GM19351 (cell line): ENCODE data around the gene AIFM3.
"Not testable (repeated sequence)": the region's sequence is repeated elsewhere in the genome, so short reads cannot be mapped to it uniquely, and the experiment has no call there.

Experiments used
- ATAC-seq: cut with Tn5 transposase; IDR thresholded peaks from one replicate; pipeline ENCODE4 v1.9.1; 2021; ENCODE audit warnings: mild to moderate bottlenecking, moderate library complexity; ENCODE audit not compliant: unreplicated experiment

AIFM3 gene

GRCh38 chr22:20957683-20958431 is 9.2 kb upstream of the AIFM3 start:
- no peak for ATAC-seq

DNA sequence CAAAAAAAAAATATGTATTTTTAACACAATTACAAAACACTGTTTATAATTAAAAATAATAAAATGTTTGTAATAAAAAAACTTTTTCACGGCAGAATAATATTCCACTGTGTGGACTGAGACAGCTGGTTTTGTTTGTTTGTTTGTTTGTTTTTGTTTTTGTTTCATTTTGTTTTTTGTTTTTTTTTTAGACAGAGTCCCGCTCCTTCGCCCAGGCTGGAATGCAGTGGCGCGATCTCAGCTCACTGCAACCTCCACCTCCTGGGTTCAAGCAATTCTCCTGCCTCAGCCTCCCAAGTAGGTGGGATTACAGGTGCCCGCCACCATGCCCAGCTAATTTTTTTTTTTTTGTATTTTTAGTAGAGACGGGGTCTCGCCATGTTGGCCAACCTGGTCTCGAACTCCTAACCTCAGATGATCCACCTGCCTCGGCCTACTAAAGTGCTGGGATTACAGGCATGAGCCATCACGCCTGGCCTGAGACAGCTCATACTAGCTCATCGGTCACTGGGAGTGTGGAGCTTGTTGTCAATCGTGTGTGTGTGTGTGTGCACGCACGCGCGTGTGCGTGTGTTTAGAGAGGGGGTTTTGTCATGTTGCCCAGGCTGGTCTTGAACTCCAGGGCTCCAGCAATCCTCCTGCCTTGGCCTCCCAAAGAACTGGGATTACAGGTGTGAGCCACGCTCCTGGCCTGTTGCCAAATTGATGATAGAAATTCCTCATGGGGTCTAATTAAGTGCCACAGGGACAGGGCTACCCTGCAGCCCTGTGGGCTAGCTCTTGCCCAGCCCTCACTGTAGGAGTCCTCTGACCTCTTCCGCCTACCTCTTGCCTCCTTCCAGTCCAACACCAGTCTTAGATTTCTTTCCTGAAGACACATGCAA is 7.2 kb upstream of the AIFM3 start:
- ATAC-seq = no peak

DNA sequence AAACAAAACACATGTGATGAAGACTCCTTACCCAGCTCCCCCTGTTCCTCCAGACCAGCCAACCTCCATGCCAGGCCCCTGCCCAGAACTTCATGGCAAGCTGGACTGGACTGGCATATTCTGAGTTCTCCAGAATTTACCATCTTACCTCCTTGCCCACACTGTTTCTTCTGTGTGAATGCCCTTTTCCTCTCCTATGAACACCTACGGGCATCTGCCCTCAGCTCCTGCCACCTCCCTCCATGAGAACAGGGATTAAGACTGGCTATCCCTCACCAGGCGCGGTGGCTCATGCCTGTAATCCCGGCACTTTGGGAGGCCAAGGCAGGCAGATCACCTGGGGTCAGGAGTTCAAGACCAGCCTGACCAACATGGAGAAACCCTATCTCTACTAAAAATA is 6.4 kb upstream of the AIFM3 start:
- no peak for ATAC-seq

DNA sequence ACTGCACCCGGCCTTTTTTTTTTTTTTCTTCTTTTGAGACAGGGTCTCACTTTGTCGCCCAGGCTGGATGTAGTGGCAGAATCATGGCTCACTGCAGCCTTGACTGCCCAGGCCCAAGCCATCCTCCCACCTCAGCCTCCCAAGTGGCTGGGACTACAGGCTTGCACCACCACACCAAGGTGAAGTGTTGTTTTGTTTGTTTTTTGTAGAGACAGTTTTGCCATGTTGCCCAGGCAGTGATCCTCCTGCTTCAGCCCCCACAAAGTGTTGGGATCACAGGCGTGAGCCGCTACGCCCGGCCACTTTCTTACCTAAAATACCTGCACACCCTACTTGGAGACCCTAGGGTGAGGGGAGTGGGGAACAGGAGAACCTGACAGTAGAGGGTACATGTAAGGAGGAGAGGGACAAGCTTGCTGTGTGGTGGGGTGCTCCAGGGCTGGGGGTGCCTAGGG is 4.5 kb upstream of the AIFM3 start:
- ATAC-seq = no peak

DNA sequence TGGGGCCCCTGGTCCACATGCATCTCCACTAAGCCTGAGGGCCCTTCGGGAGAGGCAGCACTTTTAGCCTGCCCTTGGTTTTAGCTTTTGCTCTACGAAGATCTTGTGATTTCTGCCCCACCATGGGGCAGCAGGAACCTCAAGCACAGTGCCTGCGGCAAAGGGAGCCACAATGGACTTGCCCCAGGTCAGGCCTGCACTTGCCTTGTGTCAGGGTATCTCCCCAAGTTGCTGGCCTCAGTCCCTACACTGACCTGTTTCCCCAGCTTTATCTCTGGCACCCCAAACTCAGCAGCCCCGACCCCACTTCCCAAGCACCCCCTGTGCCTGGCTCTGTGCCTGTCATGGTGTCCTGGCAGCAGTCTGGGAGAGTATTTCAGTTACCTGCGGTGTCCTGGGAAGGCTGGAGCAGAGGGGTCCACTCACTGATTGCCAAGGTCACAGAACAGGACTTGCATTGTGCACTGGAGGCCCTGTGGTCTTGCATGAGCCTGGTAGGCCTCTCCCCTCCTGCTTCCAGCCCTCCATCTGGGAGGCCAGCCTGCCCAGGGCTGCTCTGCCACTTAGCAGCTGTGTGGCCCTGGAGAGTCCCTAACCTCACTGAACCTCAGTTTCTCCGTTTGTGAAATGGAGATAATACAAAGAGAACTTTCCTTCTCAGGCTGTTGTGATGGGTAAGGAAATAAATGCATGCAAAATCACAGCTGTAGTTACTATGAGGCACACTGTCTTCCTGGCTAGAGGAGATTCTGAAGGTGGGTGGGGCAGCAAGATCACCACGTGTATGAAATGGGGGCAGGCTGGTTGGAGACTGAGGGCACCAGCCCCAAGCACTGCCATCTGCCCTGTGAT is 3.6 kb upstream of the AIFM3 start:
- ATAC-seq = no peak

DNA sequence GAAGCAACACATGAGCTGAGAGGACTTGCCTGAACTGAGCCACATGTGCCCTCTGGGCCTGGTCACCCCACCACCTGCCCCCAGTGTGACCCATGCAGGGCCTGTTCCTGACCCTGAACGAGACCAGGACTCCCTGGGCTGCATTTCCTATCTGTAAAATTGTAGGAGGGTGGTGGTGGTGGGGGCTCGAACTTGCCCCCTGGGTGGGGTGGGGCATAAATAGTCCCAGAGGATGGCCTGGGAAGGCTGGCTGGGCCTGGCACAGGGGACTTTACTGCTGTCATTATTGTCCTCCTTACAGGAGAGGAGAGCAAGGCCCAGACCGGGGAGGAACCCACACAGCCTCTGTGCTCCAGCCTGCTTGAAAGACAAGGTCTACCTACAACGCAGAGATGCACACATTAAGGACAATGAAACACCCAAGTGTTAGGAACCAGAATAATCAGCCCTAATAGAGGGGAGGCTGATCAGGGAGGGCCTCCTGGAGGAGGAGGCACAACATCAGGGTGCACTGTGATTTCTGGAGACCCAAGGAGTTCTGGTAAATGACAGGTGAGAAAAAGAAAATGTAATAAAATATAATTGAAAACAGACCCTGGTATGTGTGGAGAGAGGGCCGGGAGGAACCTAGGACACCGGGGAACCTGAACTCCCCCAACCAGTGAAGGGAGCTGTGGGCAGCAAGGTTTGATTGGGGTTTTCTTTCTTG is 2.8 kb upstream of the AIFM3 start:
- no peak for ATAC-seq

GRCh38 chr22:20964799-20965103 is 2.3 kb upstream of the AIFM3 start:
- no peak for ATAC-seq

- no peak for ATAC-seq
Observed at GRCh38 chr22:20965104-20965887, 1.8 kb upstream of the AIFM3 start.

DNA sequence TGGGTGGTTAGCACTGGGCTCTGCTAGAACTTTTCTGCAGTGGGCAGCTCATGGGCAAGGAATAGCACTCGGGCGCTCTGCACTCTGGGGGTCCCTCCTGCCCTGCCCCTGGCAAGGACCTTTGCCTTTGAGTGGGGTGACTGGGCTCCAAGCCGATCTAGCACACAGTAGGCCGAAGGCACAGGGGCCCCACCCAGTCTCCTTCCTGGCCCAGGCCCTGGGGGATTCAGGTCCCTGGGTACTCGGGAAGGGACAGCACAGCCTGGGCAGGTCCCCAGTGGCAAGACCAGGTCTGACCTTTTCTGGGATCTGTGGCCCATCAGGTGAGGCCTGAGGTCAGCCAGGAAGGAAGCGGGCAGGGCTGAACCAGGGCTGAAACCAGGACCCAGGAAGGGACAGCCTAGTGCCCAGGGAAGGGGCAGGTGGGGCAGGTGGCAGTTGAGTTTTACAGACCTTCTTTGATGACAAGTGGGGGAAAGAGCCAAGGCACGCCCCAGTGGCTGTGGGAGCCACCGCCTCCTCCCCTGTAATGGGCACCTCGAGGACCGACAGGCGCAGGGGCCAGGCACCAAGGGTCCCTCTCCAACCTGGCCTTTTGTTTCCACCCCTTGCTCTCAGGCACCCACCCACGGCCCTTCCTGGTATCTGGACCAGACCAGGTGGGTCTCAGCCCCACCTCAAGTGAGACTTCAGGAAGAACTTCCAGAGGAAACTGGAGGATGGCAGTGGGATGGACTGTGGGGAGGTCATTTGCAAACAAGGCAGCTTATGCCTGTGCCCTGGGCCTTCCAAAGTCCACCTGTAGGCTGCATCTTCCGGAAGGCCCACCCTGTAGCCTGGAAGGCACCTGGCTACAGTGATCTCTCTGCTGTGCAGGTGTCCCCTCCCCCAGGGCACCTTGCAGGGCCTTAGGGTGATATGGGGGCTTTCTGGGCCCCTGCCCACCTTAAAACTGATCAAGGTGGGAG is 883 bp upstream of the AIFM3 start:
- ATAC-seq = no peak

DNA sequence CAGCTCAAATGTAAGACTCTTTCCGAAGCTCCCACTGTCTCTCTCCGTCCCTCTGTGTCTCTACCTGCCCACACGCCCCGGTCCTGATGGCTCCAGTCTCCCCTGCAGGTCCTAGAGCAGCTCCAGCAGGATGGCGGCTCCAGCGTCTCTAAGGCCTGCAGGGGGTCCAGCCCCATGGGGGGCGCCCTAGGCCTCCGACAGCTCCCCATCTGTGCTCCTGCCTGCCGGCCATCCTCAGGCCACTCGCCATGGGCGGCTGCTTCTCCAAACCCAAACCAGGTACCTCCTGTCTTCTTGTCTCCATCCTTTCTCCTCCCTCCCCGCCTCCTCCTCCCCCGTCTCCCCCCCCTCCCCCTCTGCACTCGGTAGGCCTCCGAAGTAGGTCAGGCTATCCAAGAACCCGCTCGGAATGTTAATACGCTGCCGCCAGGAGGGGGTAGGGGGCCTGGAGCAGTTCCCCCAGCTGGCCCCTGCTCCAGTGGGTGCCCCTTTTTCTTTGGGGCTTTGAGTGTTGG is 699 bp downstream of the AIFM3 start:
- ATAC-seq = no peak

GRCh38 chr22:20968281-20968977 is 1.4 kb downstream of the AIFM3 start:
- ATAC-seq = no peak

DNA sequence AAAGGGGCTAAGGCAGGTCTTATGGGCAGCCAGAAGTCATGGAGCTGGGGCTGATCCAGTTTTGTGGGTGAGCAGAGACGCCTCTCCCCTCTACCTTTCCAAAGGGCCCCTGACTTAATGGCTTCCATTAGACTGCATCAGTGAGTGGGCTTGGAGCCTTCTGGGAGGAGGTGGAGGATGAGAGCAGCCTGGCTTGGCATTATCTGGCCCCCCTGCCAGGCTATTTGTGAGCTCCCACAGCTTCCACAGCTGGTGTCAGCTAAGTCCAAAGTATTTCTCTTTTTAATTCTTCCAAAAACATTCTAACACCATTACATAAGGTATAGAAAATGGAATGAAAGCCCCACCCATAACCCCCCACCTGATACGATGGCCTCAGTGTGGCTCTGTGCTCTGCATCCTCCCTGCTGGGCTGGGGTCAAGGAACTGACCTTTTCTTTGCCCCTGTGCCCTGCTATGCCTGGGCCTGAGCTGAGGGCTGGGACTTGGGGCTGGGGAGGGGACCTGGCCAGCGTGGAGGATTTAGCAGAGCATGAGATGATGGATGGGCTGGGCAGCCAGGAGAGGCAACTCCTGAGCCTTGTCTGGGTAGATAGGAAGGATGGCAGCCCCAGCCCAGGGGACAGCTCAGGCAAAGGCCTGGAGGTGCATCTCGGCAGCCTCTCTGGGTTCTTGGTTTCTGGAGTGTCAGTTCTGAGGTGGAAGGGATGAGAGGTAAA is 4.0 kb downstream of the AIFM3 start:
- no peak for ATAC-seq

- ATAC-seq = not testable (repeated sequence)
Observed at GRCh38 chr22:20972014-20972694, 5.1 kb downstream of the AIFM3 start.

- no peak for ATAC-seq
Observed at GRCh38 chr22:20972933-20973577, 6.0 kb downstream of the AIFM3 start.

DNA sequence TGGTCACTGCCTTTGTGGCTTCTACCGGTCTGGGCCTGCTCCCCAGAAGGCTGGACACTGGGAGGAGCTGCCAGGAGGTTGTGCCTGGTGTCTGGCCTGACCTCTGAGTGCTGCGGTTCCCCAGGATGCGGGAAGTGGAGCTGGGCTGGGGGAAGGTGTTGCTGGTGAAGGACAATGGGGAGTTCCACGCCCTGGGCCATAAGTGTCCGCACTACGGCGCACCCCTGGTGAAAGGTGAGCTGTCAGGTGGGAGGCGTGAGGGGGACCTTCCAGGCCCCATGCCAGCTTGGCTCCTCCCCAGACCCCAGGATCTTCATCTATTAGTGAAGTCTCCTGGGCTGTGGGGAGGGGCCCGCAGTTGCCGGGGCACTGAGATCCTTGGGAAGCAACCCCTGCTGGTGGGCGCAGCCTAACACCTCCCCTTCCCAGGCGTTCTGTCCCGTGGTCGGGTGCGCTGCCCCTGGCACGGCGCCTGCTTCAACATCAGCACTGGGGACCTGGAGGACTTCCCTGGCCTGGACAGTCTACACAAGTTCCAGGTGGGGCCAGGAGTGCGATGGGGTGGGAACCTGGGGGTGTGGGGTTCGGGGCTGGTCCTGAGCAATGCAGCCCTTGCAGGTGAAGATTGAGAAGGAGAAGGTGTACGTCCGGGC is 6.7 kb downstream of the AIFM3 start:
- ATAC-seq = no peak
